Astrocyte of the cerebellum (primary cell): Measurements from ENCODE around the gene GNB1.

Experiments
- DNase-seq: peaks from one replicate; pipeline ENCODE4 v3.0.0-alpha.2; 2011; ENCODE audit warnings: low read depth
- H3K4me3 ChIP-seq: 2 replicates; pipeline ENCODE4 v1.5.1; 2011; ENCODE audit warnings: mild to moderate bottlenecking, low read depth, low read length, moderate library complexity
- in situ Hi-C: cut with HindIII; loops from 2 replicates; pipeline ENCODE4 v1.10.0; 2017; ENCODE audit warnings: low sequenced_read_pairs
- TF ChIP-seq, protein P1 (sequence below): IDR thresholded peaks from 2 replicates; pipeline ENCODE4 v1.5.1; 2012; ENCODE audit warnings: low read length, low read depth, moderate library complexity, mild to moderate bottlenecking; ENCODE audit errors: missing control alignments

Gene GNB1

DNA sequence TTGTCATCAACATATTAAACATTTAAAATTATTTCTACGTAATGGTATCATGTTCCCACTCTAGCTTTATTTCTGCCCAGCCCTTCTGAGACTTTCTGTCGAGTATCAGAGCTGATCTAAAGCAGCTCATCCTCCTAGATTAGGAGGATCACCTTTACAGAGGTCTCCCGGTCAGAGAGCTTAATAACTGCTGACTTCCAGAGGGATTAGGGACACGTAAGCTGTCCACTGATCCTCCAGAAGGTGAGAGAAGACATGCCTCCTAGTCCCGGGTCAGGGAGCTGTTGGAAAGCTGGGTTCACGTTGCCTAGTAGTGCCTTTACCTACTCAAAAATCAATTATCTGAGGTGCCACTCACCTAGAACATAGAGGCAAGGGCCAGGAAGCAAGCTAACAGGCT lies 81.4 kb downstream of the GNB1 start:
- no peak for DNase-seq

DNA sequence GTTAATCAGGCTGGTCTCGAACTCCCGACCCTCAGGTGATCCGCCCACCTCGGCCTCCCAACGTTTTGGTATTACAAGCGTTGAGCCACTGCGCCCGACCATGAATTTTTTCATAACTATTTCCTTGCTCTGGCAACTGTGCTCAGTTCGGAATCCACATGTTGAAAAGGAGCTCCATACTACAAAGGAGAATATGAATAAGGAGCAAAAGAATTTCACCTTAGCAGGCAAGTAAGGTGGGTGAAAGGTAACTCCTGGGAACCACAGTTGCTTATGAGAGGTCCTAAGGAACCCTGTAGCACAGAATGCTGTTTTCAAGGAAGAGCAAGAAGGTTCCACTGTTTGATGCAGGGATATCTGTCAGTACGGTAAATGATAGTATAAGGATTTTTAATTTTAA lies 82.7 kb downstream of the GNB1 start:
- DNase-seq: no peak
- H3K4me3 ChIP-seq: no peak overlapping the region
- TF ChIP-seq, protein P1, sequence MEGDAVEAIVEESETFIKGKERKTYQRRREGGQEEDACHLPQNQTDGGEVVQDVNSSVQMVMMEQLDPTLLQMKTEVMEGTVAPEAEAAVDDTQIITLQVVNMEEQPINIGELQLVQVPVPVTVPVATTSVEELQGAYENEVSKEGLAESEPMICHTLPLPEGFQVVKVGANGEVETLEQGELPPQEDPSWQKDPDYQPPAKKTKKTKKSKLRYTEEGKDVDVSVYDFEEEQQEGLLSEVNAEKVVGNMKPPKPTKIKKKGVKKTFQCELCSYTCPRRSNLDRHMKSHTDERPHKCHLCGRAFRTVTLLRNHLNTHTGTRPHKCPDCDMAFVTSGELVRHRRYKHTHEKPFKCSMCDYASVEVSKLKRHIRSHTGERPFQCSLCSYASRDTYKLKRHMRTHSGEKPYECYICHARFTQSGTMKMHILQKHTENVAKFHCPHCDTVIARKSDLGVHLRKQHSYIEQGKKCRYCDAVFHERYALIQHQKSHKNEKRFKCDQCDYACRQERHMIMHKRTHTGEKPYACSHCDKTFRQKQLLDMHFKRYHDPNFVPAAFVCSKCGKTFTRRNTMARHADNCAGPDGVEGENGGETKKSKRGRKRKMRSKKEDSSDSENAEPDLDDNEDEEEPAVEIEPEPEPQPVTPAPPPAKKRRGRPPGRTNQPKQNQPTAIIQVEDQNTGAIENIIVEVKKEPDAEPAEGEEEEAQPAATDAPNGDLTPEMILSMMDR: no peak
- in situ Hi-C loops: no loop called here

More for the DNA sequence above, 81.4 kb downstream of the GNB1 start:
- TF ChIP-seq, protein P1: no peak
- in situ Hi-C loops: no loop called here
- no peak overlapping the region for H3K4me3 ChIP-seq

DNA sequence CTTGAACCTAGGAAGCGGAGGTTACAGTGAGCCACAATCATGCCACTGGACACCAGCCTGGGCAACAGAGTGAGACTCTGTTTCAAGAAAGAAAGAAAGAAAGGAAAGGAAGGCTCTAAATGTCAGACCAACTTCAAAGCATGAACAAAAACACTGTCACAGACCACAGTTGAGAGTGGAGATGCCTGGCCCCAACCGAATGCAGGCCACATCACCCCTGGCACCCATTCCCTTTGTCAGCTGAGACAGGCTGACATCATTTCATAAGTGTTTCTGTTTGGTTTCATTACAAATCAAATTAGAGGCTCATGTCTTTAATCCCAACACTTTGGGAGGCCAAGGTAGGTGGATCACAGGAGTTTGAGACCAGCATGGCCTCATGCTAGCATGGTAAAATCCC lies 84.0 kb downstream of the GNB1 start:
- TF ChIP-seq, protein P1: no peak
- no peak overlapping the region for H3K4me3 ChIP-seq
- no peak for DNase-seq
- in situ Hi-C loops: no loop called here

DNA sequence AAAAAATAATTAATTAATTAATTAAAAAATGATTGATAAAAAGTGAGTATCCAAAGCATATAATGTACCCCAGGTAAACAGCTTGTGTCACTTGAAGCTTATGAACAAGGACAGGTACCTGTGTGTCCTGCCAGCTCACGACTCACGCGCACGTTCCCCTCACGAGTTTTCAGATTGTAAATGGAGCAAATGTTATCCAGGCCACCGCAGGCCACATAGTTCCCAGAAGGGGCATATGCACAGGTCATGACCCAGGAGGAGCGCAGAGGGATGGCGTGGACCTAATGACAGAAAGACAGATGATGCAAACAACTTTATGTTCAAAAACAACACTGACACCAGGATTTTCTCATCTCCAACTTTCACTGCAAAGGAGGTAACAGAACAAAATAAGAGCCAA lies 86.6 kb downstream of the GNB1 start:
- in situ Hi-C loops: no loop called here
- TF ChIP-seq, protein P1: no peak

DNA sequence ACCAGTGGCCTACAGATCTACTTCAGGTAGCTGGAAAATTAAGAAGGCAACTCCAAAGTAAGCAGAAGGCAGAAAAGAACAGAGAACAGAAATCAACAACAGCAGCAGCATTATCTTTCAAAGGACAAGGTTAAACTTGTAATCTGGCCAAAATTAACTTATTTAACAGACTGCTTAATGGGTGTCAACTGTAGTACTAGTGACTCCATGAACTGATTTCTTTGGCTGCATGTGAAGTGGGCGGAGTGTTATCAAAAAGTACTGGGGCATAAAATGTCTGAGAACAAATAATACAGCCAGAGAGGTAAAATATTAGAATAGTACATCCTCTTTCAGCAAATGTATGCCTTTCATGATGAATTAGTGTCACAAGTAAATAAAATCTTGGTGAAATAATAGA lies 88.0 kb downstream of the GNB1 start:
- H3K4me3 ChIP-seq: no peak overlapping the region
- no peak for DNase-seq
- in situ Hi-C loops: no loop called here
- TF ChIP-seq, protein P1: no peak

More for the DNA sequence above, 86.6 kb downstream of the GNB1 start:
- DNase-seq: no peak
- H3K4me3 ChIP-seq: no peak overlapping the region

DNA sequence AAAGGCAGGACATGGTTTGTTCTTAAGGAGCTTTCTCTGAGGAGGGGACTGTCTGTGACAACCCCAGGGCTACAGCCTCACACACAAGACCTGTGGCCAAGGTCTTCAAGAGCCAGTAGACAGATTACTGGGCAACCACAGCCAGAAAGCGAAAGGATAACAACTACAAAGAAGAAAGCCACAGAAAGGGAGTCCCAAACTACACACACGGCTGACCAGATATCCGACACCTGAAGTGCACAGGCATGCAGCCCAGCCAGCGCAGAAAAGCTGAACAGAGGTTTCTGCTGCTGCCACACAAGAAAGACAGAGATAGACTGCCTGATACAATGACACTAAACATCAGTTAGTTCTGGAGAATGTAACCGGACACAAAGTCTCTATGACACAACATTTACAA lies 91.2 kb downstream of the GNB1 start:
- DNase-seq: no peak
- H3K4me3 ChIP-seq: no peak overlapping the region
- in situ Hi-C loops: no loop called here
- TF ChIP-seq, protein P1: no peak
